Stomach (tissue), 4 donors: ENCODE results near the gene CCDC69.

Experiments
- EP300 ChIP-seq: sonication (generic); formaldehyde crosslinking; IDR thresholded peaks from one replicate; pipeline ENCODE4 v1.6.1; 2017; ENCODE audit warnings: antibody characterized with exemption
- POLR2A ChIP-seq, 4 donors: fragments of 450-650 bp; IDR thresholded peaks; one replicate each; pipeline ENCODE4 v1.6.1; 2016; ENCODE audit warnings: antibody characterized with exemption in 4 of 4, control low read depth in 2 of 4, mild to moderate bottlenecking in 1 of 4, moderate library complexity in 1 of 4
- POLR2AphosphoS5 ChIP-seq, 3 donors: sonication (generic); formaldehyde crosslinking; IDR thresholded peaks; one replicate each; pipeline ENCODE4 v1.6.1; 2016; ENCODE audit warnings: antibody characterized with exemption in 3 of 3
- TF ChIP-seq, protein P1 (sequence below), 7 experiments: fragments of 450-650 bp in 4 of 7; fragments of 200-600 bp in 3 of 7; sonication (generic) in 3 of 7; IDR thresholded peaks; one replicate each; pipeline ENCODE4 v1.5.1; 2016 to 2019; ENCODE audit warnings: antibody characterized with exemption in 7 of 7, control low read depth in 2 of 7, mild to moderate bottlenecking in 1 of 7

- TF ChIP-seq POLR2A (IDR thresholded peaks at IDR 0.05): no peak
- TF ChIP-seq, protein P1, sequence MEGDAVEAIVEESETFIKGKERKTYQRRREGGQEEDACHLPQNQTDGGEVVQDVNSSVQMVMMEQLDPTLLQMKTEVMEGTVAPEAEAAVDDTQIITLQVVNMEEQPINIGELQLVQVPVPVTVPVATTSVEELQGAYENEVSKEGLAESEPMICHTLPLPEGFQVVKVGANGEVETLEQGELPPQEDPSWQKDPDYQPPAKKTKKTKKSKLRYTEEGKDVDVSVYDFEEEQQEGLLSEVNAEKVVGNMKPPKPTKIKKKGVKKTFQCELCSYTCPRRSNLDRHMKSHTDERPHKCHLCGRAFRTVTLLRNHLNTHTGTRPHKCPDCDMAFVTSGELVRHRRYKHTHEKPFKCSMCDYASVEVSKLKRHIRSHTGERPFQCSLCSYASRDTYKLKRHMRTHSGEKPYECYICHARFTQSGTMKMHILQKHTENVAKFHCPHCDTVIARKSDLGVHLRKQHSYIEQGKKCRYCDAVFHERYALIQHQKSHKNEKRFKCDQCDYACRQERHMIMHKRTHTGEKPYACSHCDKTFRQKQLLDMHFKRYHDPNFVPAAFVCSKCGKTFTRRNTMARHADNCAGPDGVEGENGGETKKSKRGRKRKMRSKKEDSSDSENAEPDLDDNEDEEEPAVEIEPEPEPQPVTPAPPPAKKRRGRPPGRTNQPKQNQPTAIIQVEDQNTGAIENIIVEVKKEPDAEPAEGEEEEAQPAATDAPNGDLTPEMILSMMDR (IDR thresholded peaks at IDR 0.05): no peak
- TF ChIP-seq EP300: no peak
- no peak for TF ChIP-seq POLR2AphosphoS5 (IDR thresholded peaks at IDR 0.05)
Measured at GRCh38 chr5:151218177-151218576, 5.7 kb downstream of the CCDC69 start.
